Astrocyte (in vitro differentiated cells and primary cell): ENCODE data around the gene VRK3. TPM values are rescaled to one million over a fixed set of nuclear protein-coding genes. Genes with fewer than 3 reads are reported as not detected.

Experiments
- DNase-seq: peaks from one replicate; pipeline ENCODE4 v3.0.0-alpha.2; 2010; ENCODE audit warnings: low read depth
- FAIRE-seq: peaks from 2 replicates; lab custom pipeline; 2011; peaks lifted over from hg19 to GRCh38; lab: Jason Lieb, UNC
- H2AFZ ChIP-seq: 2 replicates; pipeline ENCODE4 v1.6.0; 2012; ENCODE audit warnings: low read depth, low read length, inconsistent platforms
- H3K27ac ChIP-seq: 2 replicates; pipeline ENCODE4 v1.5.1; 2011; ENCODE audit warnings: low read depth, low read length, inconsistent platforms
- H3K27me3 ChIP-seq: 2 replicates; pipeline ENCODE4 v1.6.0; 2011; ENCODE audit warnings: low read length, inconsistent platforms; ENCODE audit not compliant: insufficient read depth
- H3K36me3 ChIP-seq: 2 replicates; pipeline ENCODE4 v1.5.1; 2011; ENCODE audit warnings: low read length, inconsistent platforms; ENCODE audit not compliant: insufficient read depth
- H3K4me1 ChIP-seq: 2 replicates; pipeline ENCODE4 v1.5.1; 2011; ENCODE audit warnings: low read length, inconsistent platforms; ENCODE audit not compliant: insufficient read depth
- H3K4me2 ChIP-seq: 2 replicates; pipeline ENCODE4 v1.6.0; 2012; ENCODE audit warnings: low read length, inconsistent platforms
- H3K4me3 ChIP-seq: 2 replicates; pipeline ENCODE4 v1.5.1; 2011; ENCODE audit warnings: low read depth, mild to moderate bottlenecking, low read length, inconsistent platforms; ENCODE audit not compliant: insufficient read depth
- H3K79me2 ChIP-seq: 2 replicates; pipeline ENCODE4 v1.6.0; 2012; ENCODE audit warnings: mild to moderate bottlenecking, low read length, inconsistent platforms; ENCODE audit not compliant: insufficient read depth
- H3K9ac ChIP-seq: 2 replicates; pipeline ENCODE4 v1.6.0; 2012; ENCODE audit warnings: mild to moderate bottlenecking, low read length, inconsistent platforms
- H3K9me3 ChIP-seq: 2 replicates; pipeline ENCODE4 v1.5.1; 2012; ENCODE audit warnings: low read depth, mild to moderate bottlenecking, low read length, inconsistent platforms; ENCODE audit not compliant: insufficient read depth
- H4K20me1 ChIP-seq: 2 replicates; pipeline ENCODE4 v1.6.0; 2012; ENCODE audit warnings: low read length, inconsistent platforms; ENCODE audit not compliant: insufficient read depth
- H3K27ac Mint-ChIP-seq: one replicate; pipeline ENCODE4 v1.8.0; 2021; ENCODE audit warnings: mild to moderate bottlenecking, mixed read lengths; ENCODE audit not compliant: unreplicated experiment
- H3K27me3 Mint-ChIP-seq: one replicate; pipeline ENCODE4 v1.8.0; 2021; ENCODE audit warnings: low read depth, mixed read lengths; ENCODE audit not compliant: unreplicated experiment
- H3K36me3 Mint-ChIP-seq: one replicate; pipeline ENCODE4 v1.8.0; 2021; ENCODE audit warnings: low read depth, mixed read lengths; ENCODE audit not compliant: unreplicated experiment
- H3K4me1 Mint-ChIP-seq: one replicate; pipeline ENCODE4 v1.8.0; 2021; ENCODE audit warnings: low read depth, mixed read lengths; ENCODE audit not compliant: unreplicated experiment
- H3K4me3 Mint-ChIP-seq: one replicate; pipeline ENCODE4 v1.8.0; 2021; ENCODE audit warnings: mild to moderate bottlenecking, moderate library complexity, mixed read lengths; ENCODE audit not compliant: unreplicated experiment
- H3K9me3 Mint-ChIP-seq: one replicate; pipeline ENCODE4 v1.8.0; 2021; ENCODE audit warnings: mild to moderate bottlenecking, mixed read lengths; ENCODE audit not compliant: unreplicated experiment
- EZH2 ChIP-seq: IDR thresholded peaks from 2 replicates; pipeline ENCODE4 v1.6.1; 2012; ENCODE audit warnings: mild to moderate bottlenecking, low read length, inconsistent platforms; ENCODE audit not compliant: insufficient read depth
- total RNA-seq: library from RNA; stranded (reverse); gene quantifications from 2 replicates; pipeline ENCODE4 v1.2.1, GENCODE V29; 2021
- TF ChIP-seq, protein P1 (sequence below): IDR thresholded peaks from 2 replicates; pipeline ENCODE4 v1.5.1; 2011; ENCODE audit warnings: low read depth, mild to moderate bottlenecking, inconsistent platforms, low read length, moderate library complexity; ENCODE audit not compliant: insufficient read depth

The VRK3 gene
- total RNA-seq, 1 donor from 2014 or later, result 33.0 TPM

DNA sequence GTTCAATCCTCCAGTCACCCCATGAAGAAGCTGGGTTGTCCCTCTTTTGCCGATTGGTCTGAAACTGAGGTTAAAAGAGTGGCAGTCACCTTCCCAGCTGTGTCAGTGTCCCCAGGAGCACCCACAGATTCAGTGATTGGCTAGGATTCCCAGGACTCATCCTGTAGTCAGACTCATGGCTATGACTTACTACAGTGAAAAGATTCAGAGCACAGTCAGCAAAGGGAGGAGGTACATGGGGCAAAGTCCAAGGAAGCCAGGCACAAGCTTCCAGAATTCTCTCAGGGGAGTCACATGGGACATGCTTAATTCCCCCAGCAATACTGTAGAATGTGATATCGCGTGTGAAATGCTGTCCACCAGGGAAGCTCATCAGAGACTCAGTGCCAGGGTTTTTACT is 14.8 kb upstream of the VRK3 start:
- no peak overlapping the region for H3K27ac Mint-ChIP-seq
- H3K4me3 Mint-ChIP-seq, result no peak overlapping the region
- no peak for FAIRE-seq

DNA sequence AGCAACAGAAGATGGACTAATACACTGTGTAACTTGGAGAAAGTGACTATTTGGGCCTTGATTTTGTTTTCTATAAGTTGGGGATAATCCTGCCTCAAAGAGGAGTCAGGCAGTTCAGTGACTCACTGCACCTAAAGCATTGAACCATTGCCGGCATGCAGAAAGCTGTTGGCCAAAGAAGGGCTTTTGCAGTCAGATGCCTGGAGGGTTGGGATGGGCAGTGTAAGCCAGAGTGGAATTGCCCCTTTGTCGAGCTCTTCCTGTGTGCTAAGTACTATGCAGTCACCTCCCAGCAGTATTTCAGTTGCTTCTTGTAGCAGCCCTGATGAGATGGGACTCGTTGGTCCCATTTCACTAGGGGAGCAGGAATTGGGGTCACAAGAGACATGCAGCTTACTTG is 11.7 kb upstream of the VRK3 start:
- peaks cover 63% of the 10 kb centered on the region for H3K36me3 Mint-ChIP-seq
- no peak for FAIRE-seq
- H3K4me3 Mint-ChIP-seq, result no peak overlapping the region

More for the DNA sequence above, 14.8 kb upstream of the VRK3 start:
- H3K4me1 Mint-ChIP-seq, result no peaks in the 10 kb centered on the region
- TF ChIP-seq, protein P1, sequence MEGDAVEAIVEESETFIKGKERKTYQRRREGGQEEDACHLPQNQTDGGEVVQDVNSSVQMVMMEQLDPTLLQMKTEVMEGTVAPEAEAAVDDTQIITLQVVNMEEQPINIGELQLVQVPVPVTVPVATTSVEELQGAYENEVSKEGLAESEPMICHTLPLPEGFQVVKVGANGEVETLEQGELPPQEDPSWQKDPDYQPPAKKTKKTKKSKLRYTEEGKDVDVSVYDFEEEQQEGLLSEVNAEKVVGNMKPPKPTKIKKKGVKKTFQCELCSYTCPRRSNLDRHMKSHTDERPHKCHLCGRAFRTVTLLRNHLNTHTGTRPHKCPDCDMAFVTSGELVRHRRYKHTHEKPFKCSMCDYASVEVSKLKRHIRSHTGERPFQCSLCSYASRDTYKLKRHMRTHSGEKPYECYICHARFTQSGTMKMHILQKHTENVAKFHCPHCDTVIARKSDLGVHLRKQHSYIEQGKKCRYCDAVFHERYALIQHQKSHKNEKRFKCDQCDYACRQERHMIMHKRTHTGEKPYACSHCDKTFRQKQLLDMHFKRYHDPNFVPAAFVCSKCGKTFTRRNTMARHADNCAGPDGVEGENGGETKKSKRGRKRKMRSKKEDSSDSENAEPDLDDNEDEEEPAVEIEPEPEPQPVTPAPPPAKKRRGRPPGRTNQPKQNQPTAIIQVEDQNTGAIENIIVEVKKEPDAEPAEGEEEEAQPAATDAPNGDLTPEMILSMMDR, result no peak
- no peak for TF ChIP-seq EZH2
- no peak for DNase-seq
- H3K4me2 ChIP-seq, result no peak overlapping the region
- H3K9ac ChIP-seq, result no peak overlapping the region
- peaks cover 66% of the 10 kb centered on the region for H3K36me3 Mint-ChIP-seq
- H3K27me3 Mint-ChIP-seq, result no peaks in the 10 kb centered on the region
- H3K27ac ChIP-seq, result no peak overlapping the region
- H4K20me1 ChIP-seq, result no peaks in the 10 kb centered on the region
- H3K36me3 ChIP-seq, result peaks cover 43% of the 10 kb centered on the region
- peaks cover 22% of the 10 kb centered on the region for H3K9me3 Mint-ChIP-seq
- no peak overlapping the region for H3K4me3 ChIP-seq
- peaks cover 27% of the 10 kb centered on the region for H3K9me3 ChIP-seq
- no peaks in the 10 kb centered on the region for H3K4me1 ChIP-seq
- peaks cover 8% of the 10 kb centered on the region for H3K79me2 ChIP-seq
- H3K27me3 ChIP-seq, result no peaks in the 10 kb centered on the region
- H2AFZ ChIP-seq, result no peak overlapping the region

DNA sequence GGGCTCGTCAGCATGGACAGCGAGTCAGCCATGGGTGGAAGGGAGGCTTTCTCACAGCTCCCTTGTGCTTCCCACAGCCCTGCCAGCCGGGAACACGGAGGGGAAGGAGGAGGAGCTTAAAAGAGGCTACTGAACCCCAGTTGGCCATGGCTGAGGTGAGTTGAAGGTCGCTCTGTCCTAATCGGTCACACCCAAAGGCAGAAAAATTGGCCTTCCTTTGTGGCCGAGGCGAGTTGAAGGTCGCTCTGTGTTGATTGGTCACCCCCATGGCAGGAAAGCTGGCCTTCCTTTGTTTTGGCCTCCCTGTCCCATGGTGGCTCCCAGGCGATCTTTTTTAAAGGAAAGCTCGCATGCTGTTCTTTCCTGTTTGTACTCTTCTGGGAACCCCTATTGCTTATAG is 5.8 kb upstream of the VRK3 start:
- Histone ChIP-seq H3K79me2 (peaks cover 63% of the 10 kb centered on the region), H3K9me3 (no peaks in the 10 kb centered on the region), H3K9ac (no peak overlapping the region), H4K20me1 (peaks cover 20% of the 10 kb centered on the region), H3K27me3 (no peaks in the 10 kb centered on the region), H3K4me1 (peaks cover 3% of the 10 kb centered on the region), H3K27ac (no peak overlapping the region), H2AFZ (no peak overlapping the region), H3K36me3 (peaks cover 11% of the 10 kb centered on the region), H3K4me2 (no peak overlapping the region), H3K4me3 (no peak overlapping the region)
- Mint-ChIP-seq H3K4me1 (peaks cover 5% of the 10 kb centered on the region), H3K27ac (no peak overlapping the region), H3K36me3 (peaks cover 45% of the 10 kb centered on the region), H3K27me3 (no peaks in the 10 kb centered on the region), H3K4me3 (no peak overlapping the region), H3K9me3 (peaks cover 5% of the 10 kb centered on the region)
- FAIRE-seq (no peak), DNase-seq (no peak)
- TF ChIP-seq, protein P1, result no peak
- TF ChIP-seq EZH2, result no peak

More for the DNA sequence above, 11.7 kb upstream of the VRK3 start:
- no peak overlapping the region for H3K27ac Mint-ChIP-seq
- H4K20me1 ChIP-seq, result peaks cover 5% of the 10 kb centered on the region
- no peaks in the 10 kb centered on the region for H3K27me3 Mint-ChIP-seq
- H2AFZ ChIP-seq, result no peak overlapping the region
- H3K9me3 ChIP-seq, result peaks cover 7% of the 10 kb centered on the region
- H3K4me2 ChIP-seq, result no peak overlapping the region
- no peak overlapping the region for H3K4me3 ChIP-seq
- H3K27ac ChIP-seq, result no peak overlapping the region
- no peaks in the 10 kb centered on the region for H3K4me1 Mint-ChIP-seq
- peaks cover 31% of the 10 kb centered on the region for H3K36me3 ChIP-seq
- H3K9ac ChIP-seq, result no peak overlapping the region
- no peak for DNase-seq
- no peaks in the 10 kb centered on the region for H3K27me3 ChIP-seq
- H3K4me1 ChIP-seq, result no peaks in the 10 kb centered on the region
- no peak for TF ChIP-seq EZH2
- TF ChIP-seq, protein P1, result no peak
- H3K9me3 Mint-ChIP-seq, result peaks cover 5% of the 10 kb centered on the region
- H3K79me2 ChIP-seq, result peaks cover 18% of the 10 kb centered on the region
